ENCODE results near the gene PPP2R3B. TPM values are rescaled to one million over a fixed set of nuclear protein-coding genes. Genes with fewer than 3 reads are reported as not detected.

Gene PPP2R3B
- total RNA-seq, 1 donor from 2014 or later: 36.1 TPM

DNA sequence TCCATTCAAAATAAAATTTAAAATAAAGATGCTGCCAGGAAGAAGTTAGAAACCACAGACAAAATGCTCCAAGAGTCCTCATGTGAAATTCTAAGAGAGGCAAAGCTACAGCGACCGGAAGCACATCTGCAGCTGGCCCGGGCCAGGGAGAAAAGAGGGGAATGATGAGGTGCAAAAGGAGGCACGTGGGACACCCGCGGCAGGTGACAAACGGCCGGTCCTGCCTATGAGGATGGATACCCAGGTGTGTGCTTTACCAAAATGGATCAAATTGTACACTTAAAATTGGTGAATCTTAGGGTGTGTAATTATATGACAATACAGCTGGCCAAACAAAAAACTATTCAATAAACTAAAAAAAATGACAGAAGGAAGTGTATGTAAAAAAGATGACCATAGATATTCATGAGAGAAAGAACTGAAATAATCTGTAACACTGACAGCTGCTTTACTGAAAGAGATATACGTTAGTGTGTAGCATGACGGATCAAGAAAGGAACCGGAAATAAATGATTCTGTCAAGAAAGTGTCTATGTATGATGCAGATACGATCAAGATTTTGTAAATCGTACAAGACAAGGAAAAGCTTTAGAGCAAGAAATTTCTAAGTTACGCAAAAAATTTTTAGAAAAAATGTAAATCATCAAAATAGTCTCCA is 29.5 kb downstream of the PPP2R3B start:
- DNase-seq: no peak
- Mint-ChIP-seq H3K36me3 (ENCODE audit: unreplicated experiment) (peaks cover 14% of the 10 kb centered on the region), H3K4me3 (ENCODE audit: unreplicated experiment) (no peak overlapping the region), H3K9me3 (ENCODE audit: unreplicated experiment) (peaks cover 13% of the 10 kb centered on the region), H3K27me3 (ENCODE audit: unreplicated experiment) (peaks cover 2% of the 10 kb centered on the region), H3K27ac (ENCODE audit: unreplicated experiment) (no peak overlapping the region), H3K4me1 (ENCODE audit: low read depth, unreplicated experiment) (no peaks in the 10 kb centered on the region)
- TF ChIP-seq, protein P1, sequence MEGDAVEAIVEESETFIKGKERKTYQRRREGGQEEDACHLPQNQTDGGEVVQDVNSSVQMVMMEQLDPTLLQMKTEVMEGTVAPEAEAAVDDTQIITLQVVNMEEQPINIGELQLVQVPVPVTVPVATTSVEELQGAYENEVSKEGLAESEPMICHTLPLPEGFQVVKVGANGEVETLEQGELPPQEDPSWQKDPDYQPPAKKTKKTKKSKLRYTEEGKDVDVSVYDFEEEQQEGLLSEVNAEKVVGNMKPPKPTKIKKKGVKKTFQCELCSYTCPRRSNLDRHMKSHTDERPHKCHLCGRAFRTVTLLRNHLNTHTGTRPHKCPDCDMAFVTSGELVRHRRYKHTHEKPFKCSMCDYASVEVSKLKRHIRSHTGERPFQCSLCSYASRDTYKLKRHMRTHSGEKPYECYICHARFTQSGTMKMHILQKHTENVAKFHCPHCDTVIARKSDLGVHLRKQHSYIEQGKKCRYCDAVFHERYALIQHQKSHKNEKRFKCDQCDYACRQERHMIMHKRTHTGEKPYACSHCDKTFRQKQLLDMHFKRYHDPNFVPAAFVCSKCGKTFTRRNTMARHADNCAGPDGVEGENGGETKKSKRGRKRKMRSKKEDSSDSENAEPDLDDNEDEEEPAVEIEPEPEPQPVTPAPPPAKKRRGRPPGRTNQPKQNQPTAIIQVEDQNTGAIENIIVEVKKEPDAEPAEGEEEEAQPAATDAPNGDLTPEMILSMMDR (IDR thresholded peaks at IDR 0.05; ENCODE audit: partially characterized antibody, unreplicated experiment): no peak

- H3K4me3 Mint-ChIP-seq (ENCODE audit: unreplicated experiment): no peak overlapping the region
- no peak for DNase-seq
- peaks cover 11% of the 10 kb centered on the region for H3K9me3 Mint-ChIP-seq (ENCODE audit: unreplicated experiment)
- TF ChIP-seq, protein P1 (IDR thresholded peaks at IDR 0.05; ENCODE audit: partially characterized antibody, unreplicated experiment): no peak
- H3K27me3 Mint-ChIP-seq (ENCODE audit: unreplicated experiment): no peaks in the 10 kb centered on the region
- H3K27ac Mint-ChIP-seq (ENCODE audit: unreplicated experiment): no peak overlapping the region
- H3K36me3 Mint-ChIP-seq (ENCODE audit: unreplicated experiment): peaks cover 10% of the 10 kb centered on the region
- no peaks in the 10 kb centered on the region for H3K4me1 Mint-ChIP-seq (ENCODE audit: low read depth, unreplicated experiment)
Observed at GRCh38 chrX:356385-357034, 30.2 kb downstream of the PPP2R3B start.

DNA sequence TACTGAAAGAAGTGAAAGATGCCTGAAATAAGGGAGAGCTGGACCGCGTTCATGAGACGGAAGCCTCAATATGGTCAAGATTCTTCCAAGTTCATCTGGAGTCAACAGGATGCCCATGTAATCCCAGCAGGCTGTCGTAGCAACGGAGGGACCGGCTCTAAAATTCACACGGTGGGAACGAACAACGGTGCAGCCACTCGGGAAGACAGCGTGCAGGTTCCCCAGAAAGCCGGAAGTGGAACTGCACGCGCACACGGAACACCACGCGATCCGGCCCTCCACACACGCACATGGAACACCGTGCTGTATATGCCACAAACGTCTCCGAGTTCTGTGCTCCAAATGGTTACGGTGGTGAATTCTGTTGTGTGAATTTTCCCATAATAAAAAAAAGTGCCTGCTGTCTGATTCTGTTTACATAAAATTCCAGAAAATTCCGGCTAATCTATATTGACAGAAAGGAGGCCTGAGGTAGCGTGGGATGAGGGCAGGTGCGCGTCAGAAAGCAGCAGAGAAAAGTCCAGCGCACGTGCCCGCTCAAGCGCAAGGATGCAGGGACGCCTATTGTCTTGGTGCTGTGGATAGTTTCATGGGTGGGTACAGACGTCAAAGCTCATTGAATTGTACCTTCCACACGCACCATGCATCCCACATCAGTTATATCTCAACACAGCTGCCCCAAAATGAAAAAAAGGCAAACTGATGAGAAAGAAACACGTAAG is 31.2 kb downstream of the PPP2R3B start:
- H3K27me3 Mint-ChIP-seq (ENCODE audit: unreplicated experiment): no peaks in the 10 kb centered on the region
- no peak overlapping the region for H3K4me3 Mint-ChIP-seq (ENCODE audit: unreplicated experiment)
- H3K4me1 Mint-ChIP-seq (ENCODE audit: low read depth, unreplicated experiment): no peaks in the 10 kb centered on the region
- peaks cover 11% of the 10 kb centered on the region for H3K9me3 Mint-ChIP-seq (ENCODE audit: unreplicated experiment)
- TF ChIP-seq, protein P1 (IDR thresholded peaks at IDR 0.05; ENCODE audit: partially characterized antibody, unreplicated experiment): no peak
- peaks cover 5% of the 10 kb centered on the region for H3K36me3 Mint-ChIP-seq (ENCODE audit: unreplicated experiment)
- no peak overlapping the region for H3K27ac Mint-ChIP-seq (ENCODE audit: unreplicated experiment)
- peak; percentile 3 for DNase-seq

DNA sequence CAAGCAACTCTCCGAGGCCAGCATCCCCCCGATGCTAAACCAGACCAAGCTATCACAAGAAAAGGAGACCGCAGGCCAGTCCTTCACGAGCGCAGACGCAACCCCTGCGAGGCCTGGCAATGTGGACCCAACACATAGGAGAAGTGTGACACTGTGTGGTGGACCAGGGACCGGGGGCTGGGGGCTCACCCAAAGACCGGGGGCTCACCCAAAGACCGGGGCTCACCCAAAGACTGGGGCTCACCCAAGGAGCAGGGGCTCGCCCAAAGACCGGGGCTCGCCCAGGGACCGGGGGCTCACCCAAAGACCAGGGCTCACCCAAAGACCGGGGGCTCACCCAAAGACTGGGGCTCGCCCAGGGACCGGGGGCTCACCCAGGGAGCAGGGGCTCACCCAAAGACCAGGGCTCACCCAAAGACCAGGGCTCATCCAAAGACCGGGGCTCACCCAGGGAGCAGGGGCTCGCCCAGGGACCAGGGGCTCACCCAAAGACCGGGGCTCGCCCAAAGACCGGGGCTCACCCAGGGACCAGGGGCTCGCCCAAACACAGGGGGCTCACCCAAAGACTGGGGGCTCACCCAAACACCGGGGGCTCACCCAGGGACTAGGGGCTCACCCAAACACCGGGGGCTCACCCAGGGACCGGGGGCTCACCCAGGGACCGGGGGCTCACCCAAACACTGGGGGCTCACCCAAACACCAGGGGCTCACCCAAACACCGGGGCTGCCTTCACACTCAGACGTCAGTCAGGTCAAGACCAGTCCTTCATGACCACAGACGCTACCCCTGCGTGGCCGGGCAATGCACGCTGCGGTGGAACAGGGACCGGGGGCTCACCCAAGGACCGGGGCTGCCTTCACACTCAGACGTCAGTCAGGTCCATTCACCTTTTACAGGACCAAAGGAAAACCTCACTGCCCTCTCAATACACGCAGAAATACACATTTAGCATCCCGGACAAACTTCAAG is 32.9 kb downstream of the PPP2R3B start:
- TF ChIP-seq, protein P1 (IDR thresholded peaks at IDR 0.05; ENCODE audit: partially characterized antibody, unreplicated experiment): no peak
- peaks cover 10% of the 10 kb centered on the region for H3K9me3 Mint-ChIP-seq (ENCODE audit: unreplicated experiment)
- H3K4me1 Mint-ChIP-seq (ENCODE audit: low read depth, unreplicated experiment): peaks cover 5% of the 10 kb centered on the region
- no peak for DNase-seq
- peaks cover 5% of the 10 kb centered on the region for H3K36me3 Mint-ChIP-seq (ENCODE audit: unreplicated experiment)
- peaks cover 2% of the 10 kb centered on the region for H3K27me3 Mint-ChIP-seq (ENCODE audit: unreplicated experiment)
- no peak overlapping the region for H3K27ac Mint-ChIP-seq (ENCODE audit: unreplicated experiment)
- H3K4me3 Mint-ChIP-seq (ENCODE audit: unreplicated experiment): no peak overlapping the region
